GM12878 (cell line): ENCODE results near the gene FKBP11. TPM values are rescaled to one million over a fixed set of nuclear protein-coding genes. Genes with fewer than 3 reads are reported as not detected.

Experiments used
- CBX3 ChIP-seq: fragments of 200-600 bp; sonication (generic); IDR thresholded peaks from 2 replicates; pipeline ENCODE4 v1.6.1; 2016; ENCODE audit warnings: low read depth, borderline replicate concordance
- CTCF ChIP-seq, 3 experiments: IDR thresholded peaks in 2 of 3; conservative IDR thresholded peaks in 1 of 3; 2 replicates each; pipeline ENCODE4 v1.5.1; 2011; ENCODE audit warnings: low read depth in 3 of 3, low read length in 3 of 3, mild to moderate bottlenecking in 3 of 3, control low read depth in 2 of 3, moderate library complexity in 2 of 3, inconsistent platforms in 1 of 3, mixed read lengths in 1 of 3; ENCODE audit not compliant: control insufficient read depth in 2 of 3, insufficient read depth in 1 of 3; ENCODE audit errors: extremely low read depth in 1 of 3
- E2F8 ChIP-seq: fragments of 450-650 bp; IDR thresholded peaks from 2 replicates; pipeline ENCODE4 v1.6.1; 2018; ENCODE audit warnings: mild to moderate bottlenecking, low read depth, moderate library complexity; ENCODE audit not compliant: partially characterized antibody
- GATAD2B ChIP-seq: fragments of 450-650 bp; conservative IDR thresholded peaks from 2 replicates; pipeline ENCODE4 v1.6.1; 2017; ENCODE audit warnings: low read depth, mild to moderate bottlenecking, moderate library complexity
- HDAC6 ChIP-seq: fragments of 200-600 bp; sonication (generic); IDR thresholded peaks from one replicate; pipeline ENCODE4 v1.8.0; 2017; ENCODE audit warnings: antibody characterized with exemption; ENCODE audit not compliant: unreplicated experiment
- KAT2A ChIP-seq: conservative IDR thresholded peaks from 2 replicates; pipeline ENCODE4 v1.6.1; 2011; ENCODE audit warnings: low read depth, low read length; ENCODE audit not compliant: control insufficient read depth
- MEF2B ChIP-seq: fragments of 450-650 bp; IDR thresholded peaks from 2 replicates; pipeline ENCODE4 v1.6.1; 2018; ENCODE audit warnings: mild to moderate bottlenecking, moderate library complexity; ENCODE audit not compliant: partially characterized antibody, poor library complexity, severe bottlenecking
- MTA3 ChIP-seq: IDR thresholded peaks from 2 replicates; pipeline ENCODE4 v1.6.1; 2012; ENCODE audit warnings: low read length, inconsistent platforms, borderline replicate concordance
- MYB ChIP-seq: fragments of 150-350 bp; IDR thresholded peaks from 2 replicates; pipeline ENCODE4 v1.6.1; 2014; ENCODE audit warnings: mild to moderate bottlenecking, low read depth, low read length, borderline replicate concordance
- NR2C2 ChIP-seq: IDR thresholded peaks from 2 replicates; pipeline ENCODE4 v1.6.1; 2011; ENCODE audit warnings: borderline replicate concordance, low read depth; ENCODE audit not compliant: control insufficient read depth, insufficient read length
- RFX5 ChIP-seq: IDR thresholded peaks from 2 replicates; pipeline ENCODE4 v1.6.1; 2011; ENCODE audit warnings: low read depth, low read length, improper control_type of control experiment
- SMAD1 ChIP-seq: fragments of 450-650 bp; IDR thresholded peaks from 2 replicates; pipeline ENCODE4 v1.6.1; 2018; ENCODE audit warnings: mild to moderate bottlenecking, low read depth; ENCODE audit not compliant: partially characterized antibody
- STAT1 ChIP-seq: fragments of 450-650 bp; conservative IDR thresholded peaks from 2 replicates; pipeline ENCODE4 v1.6.1; 2014; ENCODE audit warnings: antibody characterized with exemption, mild to moderate bottlenecking
- SUZ12 ChIP-seq: fragments of 200-600 bp; sonication (generic); IDR thresholded peaks from one replicate; pipeline ENCODE4 v1.6.1; 2018; ENCODE audit warnings: antibody characterized with exemption, mild to moderate bottlenecking; ENCODE audit not compliant: unreplicated experiment
- TCF3 ChIP-seq: IDR thresholded peaks from 2 replicates; pipeline ENCODE4 v1.6.1; 2012; ENCODE audit warnings: low read depth, mild to moderate bottlenecking, low read length, borderline replicate concordance; ENCODE audit not compliant: insufficient read depth
- USF2 ChIP-seq: IDR thresholded peaks from 2 replicates; pipeline ENCODE4 v1.6.1; 2011; ENCODE audit warnings: low read depth, low read length, improper control_type of control experiment, borderline replicate concordance
- ZBTB40 ChIP-seq: fragments of 450-650 bp; IDR thresholded peaks from 2 replicates; pipeline ENCODE4 v1.6.1; 2016; ENCODE audit warnings: mild to moderate bottlenecking, moderate library complexity, borderline replicate concordance
- ZNF274 ChIP-seq: IDR thresholded peaks from one replicate; pipeline ENCODE4 v1.8.0; 2011; ENCODE audit not compliant: insufficient read length, insufficient read depth
- polyA plus RNA-seq, 11 experiments: library from polyadenylated mRNA; depleted of rRNA in 4 of 11; unstranded in 6 of 11; stranded (reverse) in 5 of 11; fragments of >200 nt; fragmentation: Nextera tagmentation in 4 of 11; fragmentation: Illumina TruSeq in 1 of 11; extraction: Ambion mirVana in 4 of 11; extraction: Trizol in 1 of 11; gene quantifications; 1 replicate in 1 of 11; 2 replicates in 10 of 11; pipeline versions ENCODE4 v1.2.1 to v1.2.3, GENCODE V29; 2011 to 2016; ENCODE audit warnings: inconsistent platforms in 2 of 11, missing spikeins in 2 of 11, low read depth in 1 of 11
- total RNA-seq, 4 experiments: library from RNA; depleted of rRNA in 3 of 4; stranded (reverse); fragments of >200 nt in 3 of 4; fragmentation: Illumina TruSeq in 1 of 4; extraction: Trizol in 1 of 4; gene quantifications; 2 replicates each; pipeline versions ENCODE4 v1.2.1 to v1.2.3, GENCODE V29; 2013 to 2021

FKBP11 gene
- total and polyA plus RNA-seq, 10 of the 15 experiments (the other 5 are each of a cell fraction or from before 2014, with no cell fraction given), result 25.0 to 135 (median 56.5) TPM

- no peak for TF ChIP-seq E2F8
- no peak for TF ChIP-seq MYB
- TF ChIP-seq MEF2B, result no peak
- no peak for TF ChIP-seq USF2
- TF ChIP-seq CTCF (IDR thresholded peaks at IDR 0.05 in 2 of 3, conservative IDR thresholded peaks at IDR 0.05 in 1 of 3; ENCODE audit: control insufficient read depth in 2 of 3, extremely low read depth in 1 of 3, insufficient read depth in 1 of 3, low read depth in 3 of 3, low read length in 3 of 3), result peak; percentile 66 to 81 (median 75)
- no peak for TF ChIP-seq KAT2A
- no peak for TF ChIP-seq NR2C2
- TF ChIP-seq SUZ12, result no peak
- TF ChIP-seq HDAC6, result no peak
- no peak for TF ChIP-seq SMAD1
- no peak for TF ChIP-seq TCF3
- no peak; the same call in 1 of the 2 replicates for TF ChIP-seq ZBTB40
- no peak for TF ChIP-seq GATAD2B
- no peak for TF ChIP-seq RFX5
- no peak for TF ChIP-seq STAT1
- TF ChIP-seq CBX3, result no peak
- TF ChIP-seq ZNF274, result no peak
- no peak for TF ChIP-seq MTA3
Observed at GRCh38 chr12:48903982-48904411, 21.3 kb downstream of the FKBP11 start (continued).
